HG03354 (cell line): Measurements from ENCODE around the gene CRYBG2.
"Not testable (repeated sequence)": the region's sequence is repeated elsewhere in the genome, so short reads cannot be mapped to it uniquely, and the experiment has no call there.

Experiments
- ATAC-seq: cut with Tn5 transposase; IDR thresholded peaks from one replicate; pipeline ENCODE4 v1.9.1; 2021; ENCODE audit warnings: mild to moderate bottlenecking; ENCODE audit not compliant: unreplicated experiment, poor library complexity, severe bottlenecking

Gene CRYBG2, protein sequence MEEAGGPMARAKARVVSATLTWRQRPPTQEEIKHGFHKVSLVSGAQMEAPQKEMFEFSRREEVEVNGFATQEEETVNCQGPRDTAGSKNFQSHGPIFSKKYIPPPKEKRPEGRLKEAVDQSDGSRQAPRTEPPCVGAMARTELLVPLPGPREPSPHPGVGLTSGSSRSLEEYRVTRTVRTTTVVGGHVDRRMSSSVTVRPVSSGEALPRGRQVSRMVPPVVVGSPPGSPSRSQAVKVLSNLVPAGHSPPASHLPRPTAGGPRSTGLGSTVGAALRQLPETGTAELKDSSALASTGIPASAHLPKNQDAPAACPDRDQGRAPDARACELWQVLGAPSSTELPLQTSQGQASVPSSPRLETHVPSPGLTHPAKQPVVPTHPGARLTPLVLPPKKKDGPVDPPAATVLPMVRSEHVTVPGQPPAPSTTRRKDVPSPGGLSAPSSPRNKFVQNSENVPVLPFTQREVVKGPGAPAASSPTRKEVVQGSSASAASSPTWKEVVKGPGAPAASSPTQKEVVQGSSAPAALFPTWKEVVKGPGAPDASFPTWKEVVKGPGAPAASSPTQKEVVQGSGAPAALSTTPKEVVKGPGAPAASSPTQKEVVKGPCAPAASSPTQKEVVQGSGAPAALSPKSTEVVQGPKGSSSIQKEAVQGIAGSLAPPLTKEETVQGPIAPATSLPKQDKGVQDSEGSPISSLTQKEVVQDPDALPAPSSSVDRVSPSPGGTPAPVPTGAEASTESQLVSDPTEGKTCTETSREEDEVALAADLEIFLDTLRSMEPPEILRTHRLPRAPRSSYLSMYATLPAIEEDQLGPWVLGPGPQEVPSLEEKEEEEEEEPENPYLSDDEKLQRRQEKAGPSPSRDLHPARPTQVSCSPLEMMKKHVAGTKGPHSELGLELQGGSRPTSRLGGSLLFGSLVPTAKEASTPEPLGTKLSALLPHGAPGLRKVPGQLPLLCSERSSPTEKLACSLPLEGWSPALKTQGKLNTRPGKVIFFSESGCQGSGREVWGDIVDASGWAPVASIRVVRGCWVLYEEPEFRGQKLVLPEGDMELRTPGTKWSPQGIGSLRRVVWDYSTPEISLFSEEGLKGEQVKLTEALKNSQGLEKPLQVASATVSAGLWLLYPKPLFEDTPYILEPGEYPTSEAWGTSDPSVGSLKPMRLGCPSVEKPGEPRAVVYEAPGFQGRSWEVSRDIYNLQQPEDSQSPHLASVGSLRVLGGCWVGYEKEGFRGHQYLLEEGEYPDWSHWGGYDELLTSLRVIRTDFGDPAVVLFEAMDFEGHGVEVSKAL (N-terminal part only)

DNA sequence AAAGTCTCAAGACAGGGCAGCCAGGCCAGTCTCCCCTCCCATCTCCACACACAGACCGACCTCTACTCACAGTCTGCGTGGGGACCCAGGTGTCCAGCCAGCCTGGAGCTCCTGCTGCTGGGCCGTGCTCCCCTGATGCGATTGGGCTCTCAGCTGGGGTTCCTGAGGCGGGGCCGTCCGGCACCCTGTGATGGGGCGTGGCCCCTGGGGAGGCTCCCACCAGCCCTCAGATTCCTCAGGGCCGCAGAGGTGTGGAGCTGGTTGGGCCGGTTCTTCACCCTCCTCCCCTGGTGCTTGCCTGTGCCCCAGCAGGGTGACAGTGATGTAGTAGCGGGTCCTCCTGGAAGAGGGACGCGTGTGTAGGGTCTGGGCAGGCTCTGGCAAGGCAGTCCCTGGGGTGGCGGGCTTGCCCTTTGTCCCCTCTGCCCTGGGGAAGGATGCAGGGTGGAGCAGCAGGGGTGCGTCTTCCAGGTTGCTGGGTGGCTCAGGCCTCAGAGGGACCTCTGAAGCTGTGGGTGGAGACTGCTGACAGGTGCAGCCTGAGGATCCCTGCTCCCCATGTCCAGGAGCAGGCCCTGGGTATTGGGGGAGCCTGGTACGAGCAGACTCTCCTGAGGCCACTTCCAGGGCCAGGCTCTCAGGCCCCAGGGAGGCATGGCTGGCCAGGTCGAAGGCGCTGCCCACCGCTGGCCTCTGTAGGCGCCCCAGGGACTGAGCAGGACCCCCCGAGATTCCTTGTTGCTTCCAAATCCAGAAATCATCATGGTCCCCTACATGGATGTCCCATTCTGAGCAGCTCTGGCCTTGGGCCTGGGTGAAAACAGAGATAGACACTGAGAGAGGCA is at the start of gene CRYBG2:
Gene CRYBG2 (minus strand): TSS at position 155 of the 845 bp plus-strand sequence. CDS start 7,473 bp downstream, outside the sequence.
- no peak for ATAC-seq

DNA sequence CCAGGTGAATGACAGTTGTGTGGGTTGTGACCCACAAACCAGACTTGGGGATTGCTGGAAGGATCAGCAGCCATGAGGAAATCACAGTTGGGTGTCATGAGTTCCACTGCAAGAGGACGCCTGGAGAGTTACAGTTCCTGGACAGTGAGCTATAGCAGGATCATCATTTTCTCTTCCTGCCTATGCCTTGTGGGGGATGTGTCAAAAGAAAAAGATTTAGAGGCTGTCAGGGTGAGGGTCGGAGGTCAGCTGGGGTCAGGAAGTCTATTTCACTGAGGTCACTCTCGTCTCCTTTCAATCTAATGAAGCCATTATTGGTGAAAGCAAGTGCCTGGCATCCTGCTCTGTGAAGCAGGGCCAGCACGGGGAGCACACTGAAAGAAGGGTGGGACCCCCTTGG is 49.7 kb upstream of the CRYBG2 start:
- ATAC-seq, result no peak

DNA sequence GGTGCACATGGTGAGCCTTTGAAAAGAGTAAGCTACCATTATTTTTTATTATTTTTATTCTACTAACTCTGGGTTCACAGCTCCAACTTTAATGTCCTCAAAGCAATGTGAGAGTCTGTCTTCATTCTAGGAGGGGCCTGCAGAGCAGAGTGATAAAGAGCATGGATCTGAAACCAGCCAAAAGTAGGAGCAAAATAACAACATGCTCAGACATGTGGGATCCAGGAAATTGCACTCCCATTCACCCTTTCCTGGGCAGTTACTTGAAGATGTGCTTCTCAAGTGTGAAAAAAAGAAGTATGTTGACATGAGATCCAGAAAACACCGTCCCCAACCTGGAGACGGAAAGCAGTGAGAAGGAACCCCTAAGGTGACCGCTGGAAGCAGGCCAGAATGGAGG is 48.0 kb upstream of the CRYBG2 start:
- no peak for ATAC-seq

DNA sequence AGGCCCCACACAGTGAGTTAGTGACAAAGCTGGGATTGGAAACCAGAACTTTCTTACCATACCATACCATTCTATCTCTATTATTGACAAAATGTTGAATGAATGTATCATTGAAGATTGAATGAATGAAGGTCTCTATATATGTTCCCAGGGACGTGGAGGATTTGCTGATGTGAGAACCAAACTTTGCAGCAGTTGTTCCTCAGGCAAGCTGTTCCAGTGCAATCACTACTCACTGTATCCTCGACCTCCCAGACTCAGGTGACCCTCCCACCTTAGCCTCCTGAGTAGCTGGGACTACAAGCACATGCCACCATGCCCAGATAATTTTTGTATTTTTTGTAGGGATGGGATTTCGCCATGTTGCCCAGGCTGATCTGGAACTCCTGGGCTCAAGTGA is 45.1 kb upstream of the CRYBG2 start:
- ATAC-seq, result no peak

DNA sequence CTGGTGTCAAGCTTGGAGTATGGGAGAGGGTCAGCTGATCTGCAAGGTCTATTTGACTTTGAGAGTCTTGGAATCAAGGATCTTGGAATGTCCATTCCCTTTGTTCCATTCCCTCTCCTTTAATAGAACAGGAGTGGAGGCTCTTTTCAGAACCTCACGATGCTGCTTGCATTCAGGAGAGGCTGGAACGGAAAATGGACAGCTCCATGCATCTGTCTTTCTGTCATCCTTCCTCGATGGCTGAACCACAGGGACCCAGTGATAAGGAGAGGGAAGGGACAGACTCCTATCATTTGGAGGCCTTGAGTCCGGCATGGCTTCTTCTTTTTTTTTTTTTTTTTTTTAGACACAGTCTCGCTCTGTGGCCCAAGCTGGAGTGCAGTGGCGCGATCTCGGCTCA is 41.8 kb upstream of the CRYBG2 start:
- no peak for ATAC-seq

DNA sequence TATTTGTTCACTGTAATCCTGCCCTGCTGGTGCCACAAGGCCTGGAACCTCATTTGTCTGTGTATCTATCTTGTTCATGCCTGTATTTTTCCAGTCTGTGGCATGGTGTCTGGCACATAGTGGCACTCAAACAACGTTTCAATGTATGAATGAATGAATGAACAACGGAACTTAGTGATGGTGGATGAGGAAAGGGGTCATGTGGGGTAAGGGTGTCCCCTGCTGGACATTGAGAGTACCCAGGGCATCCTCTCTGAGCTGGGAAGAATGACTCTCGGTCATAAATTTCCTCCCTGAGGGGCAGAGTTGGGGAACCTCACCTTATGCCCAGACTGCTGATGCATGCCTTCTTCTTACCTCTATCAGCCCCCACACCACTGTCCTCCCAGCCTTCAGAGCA is 37.5 kb upstream of the CRYBG2 start:
- ATAC-seq, result no peak

DNA sequence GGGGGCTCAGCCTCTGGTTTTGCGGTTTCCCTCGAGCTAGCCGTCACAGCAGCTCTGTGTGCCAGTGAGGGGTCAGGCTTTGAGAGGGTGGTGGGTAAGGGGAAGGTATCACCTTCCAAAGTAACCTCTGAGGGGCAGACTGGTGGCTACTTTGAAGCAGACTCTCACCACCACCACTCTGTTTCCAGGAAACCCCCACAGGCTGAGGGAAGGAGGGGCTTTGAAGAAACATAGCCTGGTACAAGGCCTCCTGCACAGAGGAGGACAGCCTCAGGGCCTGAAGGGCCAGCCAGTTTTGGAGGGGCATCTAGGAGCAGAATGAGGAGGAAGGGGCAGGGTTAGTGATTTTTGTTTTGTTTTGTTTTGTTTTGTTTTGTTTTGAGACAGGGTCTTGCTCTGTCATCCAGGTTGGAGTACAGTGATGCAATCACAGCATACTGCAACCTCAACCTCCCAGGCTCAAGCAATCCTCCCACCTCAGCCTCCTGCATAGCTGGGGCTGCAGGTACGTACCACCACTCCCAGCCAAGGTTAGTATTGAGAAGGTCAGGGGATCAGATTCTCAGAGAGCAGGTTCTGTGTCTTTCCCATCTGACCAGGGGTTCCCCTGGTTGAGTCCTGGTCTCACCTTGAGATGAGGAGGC is 35.8 kb upstream of the CRYBG2 start:
- ATAC-seq, result no peak

DNA sequence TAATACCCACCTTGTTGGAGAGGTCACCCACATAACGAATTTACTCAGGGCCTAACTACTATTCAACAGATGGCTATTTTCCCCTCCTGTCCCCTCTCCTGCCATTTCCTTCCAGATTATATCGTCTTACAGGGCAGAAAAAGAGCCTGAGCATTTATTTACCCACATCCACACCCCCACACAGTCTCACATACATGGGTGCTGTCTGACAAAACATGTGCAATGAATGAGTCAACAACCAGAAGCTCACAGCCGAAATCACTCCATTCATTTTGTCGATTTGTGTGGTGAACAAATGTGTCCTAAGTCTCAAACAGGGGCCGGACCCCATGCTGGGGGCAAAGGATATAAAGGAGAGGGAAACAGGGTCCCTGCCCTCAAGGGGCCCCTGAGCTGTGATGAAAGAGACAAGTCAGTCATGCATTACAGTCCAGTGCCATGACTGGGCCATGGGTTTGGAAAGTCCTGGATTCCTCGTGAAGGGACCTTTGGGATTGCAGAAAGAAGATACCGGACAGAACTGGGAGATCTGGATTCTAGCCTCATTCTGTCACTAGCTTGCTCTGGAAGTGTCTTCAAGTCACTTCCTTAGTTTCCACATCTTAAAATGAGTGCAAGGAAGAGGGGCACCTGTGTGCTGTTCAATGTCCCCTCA is 35.0 kb upstream of the CRYBG2 start:
- ATAC-seq, result no peak

DNA sequence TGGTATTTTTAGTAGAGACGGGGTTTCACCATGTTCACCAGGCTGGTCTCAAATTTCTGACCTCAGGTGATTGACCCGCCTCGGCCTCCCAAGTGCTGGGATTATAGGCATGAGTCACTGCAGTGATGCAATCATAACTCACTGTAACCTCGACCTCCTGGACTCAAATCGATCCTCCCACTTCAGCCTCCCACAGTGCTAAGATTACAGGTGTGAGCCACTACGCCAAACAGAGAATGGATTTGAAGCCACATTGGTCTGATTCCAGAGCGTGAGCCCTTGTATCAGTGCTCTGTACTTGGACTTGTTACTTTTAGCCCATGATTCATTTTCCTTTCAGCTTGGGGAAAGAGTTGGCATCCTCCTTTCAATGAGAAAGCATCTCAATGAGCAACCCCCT is 33.5 kb upstream of the CRYBG2 start:
- ATAC-seq, result no peak

DNA sequence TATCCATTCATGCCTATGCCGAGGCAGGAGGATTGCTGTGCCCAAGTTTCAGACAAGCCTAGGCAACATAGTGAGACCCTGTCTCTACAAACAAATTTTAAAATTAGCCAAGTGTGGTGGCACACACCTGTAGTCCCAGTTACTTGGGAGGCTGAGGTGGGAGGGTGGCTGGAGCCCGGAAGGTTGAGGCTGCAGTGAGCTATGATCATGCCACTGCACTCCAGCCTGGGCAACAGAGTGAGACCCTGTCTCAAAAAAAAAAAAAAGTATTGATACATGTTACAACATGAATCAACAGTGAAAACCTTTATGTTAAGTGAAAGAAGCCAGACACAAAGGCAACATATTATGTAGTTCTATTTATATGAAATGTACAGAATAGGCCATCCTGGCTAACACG is 31.1 kb upstream of the CRYBG2 start:
- not testable (repeated sequence) for ATAC-seq

DNA sequence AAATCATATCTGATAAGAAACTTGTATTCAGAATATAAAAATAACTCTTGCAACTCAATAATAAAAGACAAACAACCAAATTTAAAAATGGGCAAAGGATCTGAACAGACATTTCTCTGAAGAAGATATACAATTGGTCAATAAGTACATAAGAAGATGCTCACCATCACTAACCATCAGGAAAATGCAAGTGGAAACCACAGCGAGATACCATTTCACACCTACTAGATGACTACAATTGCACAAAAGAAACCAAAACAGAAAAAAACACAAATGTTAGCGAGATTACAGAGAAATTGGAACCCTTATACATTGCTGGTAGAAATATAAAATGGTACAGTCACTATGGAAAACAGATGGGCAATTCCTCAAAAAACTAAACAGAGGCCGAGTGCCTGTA is 30.1 kb upstream of the CRYBG2 start:
- ATAC-seq, result no peak

DNA sequence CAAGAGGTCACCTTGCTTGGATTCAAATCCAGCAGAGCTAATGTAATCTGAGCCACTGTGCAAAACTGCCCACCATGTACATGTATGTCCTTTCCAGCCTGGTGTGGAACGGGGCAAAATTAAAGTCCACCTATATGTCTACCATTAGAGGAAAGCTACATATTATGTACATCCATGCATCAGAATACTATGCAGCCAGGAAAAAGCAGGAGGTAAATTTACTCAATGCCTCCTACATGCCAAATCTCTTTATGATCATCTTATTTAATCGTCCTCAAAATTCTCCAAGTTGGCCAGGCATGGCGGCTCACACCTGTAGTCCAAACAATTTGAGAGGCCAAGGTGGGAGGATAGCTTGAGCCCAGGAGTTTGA is 24.9 kb upstream of the CRYBG2 start:
- ATAC-seq, result no peak

DNA sequence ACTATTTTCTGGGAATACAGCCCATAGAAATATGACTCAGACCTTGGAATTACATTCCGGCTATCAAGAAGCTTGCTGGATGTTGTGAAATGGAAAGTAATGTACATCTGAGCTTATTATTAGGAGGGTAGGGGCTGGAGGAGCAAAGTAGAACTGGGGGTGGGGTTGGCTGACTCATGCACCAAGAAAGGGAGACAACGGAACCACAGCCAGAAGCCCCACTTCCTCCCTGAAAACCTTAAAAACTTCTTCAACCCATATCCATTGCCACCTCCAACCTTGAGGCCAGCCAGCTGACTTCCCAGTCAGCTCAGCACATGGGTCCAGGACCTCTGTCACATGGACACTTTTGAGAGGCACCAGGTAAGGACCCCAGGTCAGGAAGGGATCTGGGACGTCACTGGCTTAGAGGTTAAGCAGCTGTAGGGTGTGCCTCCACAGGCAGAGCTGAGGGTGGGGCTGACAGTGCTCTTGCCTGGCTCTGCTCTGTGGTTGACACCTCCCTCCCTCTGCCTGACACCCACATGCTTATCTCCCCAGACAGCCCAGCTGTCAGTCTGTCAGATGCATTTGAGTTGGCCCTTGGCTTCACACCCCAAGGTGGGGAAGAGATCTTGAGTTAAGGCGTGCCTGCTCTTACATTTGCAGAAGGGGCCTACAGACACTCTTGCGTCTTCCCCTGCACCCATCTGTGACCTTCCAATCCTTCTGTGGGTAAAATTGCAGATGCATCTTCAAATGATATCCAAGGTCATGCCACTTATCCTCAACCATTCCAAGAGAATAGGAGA is 24.4 kb upstream of the CRYBG2 start:
- no peak for ATAC-seq

DNA sequence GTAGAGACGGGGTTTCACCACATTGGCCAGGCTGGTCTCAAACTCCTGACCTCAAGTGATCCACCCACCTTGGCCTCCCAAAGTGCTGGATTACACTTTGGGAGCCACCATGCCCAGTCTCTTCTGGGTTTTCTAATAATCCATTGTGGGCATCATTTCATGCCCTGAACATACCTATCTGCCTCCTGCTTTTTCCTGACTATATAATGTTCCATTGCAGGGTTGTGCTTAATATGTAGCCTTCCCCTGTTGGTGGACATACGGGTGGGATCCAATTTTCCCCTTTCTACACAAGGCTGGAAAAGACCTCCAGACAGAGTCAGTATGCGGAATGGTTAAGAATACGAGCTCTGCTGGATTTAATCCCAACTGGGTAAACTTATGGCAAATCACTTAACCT is 22.1 kb upstream of the CRYBG2 start:
- no peak for ATAC-seq

DNA sequence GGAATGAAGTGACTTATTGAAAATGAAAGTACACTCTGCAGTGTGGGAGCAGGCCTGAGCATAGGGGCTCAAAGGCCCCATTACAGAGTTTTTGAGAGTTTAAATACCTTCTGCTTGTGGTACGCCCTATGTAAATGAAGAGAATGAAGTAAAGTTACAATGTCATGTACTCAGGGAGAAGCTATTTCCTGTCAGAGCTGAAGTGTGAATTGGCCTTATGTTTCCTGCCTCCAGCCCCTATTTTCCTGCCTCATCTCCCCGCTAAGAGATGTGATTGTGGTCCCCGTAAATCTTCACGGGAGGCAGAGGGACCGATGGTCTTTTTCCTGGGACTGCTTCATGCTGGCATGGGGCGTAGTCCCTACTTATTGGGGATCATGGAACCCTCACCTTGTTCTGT is 21.2 kb upstream of the CRYBG2 start:
- no peak for ATAC-seq

DNA sequence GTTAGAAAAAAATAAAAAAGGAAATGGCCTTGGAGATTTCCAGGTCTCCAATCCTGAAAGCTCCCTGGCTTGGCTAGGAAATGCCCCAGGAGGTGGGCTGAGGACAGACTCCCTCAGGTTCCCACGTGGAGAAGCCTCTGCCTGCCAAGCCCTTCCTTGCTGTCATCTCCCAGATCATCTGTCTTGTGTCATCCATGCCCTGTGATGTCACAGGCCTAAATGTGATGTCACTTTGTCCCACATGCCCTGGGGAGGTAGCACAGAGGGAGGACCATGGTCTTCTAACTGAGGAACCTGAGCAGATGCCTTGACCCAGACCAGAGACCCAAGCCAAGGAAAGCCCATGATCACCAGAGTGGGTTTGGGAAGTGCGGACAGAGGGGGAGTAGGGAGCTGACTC is 20.4 kb upstream of the CRYBG2 start:
- not testable (repeated sequence) for ATAC-seq

DNA sequence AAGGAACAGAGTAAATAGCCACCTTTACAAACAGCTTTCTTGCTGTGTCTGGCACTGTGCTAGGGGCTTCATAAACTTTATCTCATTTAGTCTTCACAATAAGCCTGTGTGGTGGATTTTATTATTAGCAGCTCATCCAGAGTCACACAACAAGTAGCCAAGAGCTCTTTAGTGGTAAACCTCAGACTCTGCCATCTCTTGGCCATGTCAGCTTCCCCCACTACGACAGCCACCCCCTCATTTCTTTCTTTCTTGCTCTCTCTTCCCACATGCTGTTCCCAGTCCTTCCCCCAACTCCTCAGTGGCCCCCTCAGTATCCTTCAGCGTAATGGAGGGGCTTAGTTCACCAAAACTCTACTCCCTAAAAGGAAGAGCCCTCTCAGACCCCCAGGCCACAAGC is 19.9 kb upstream of the CRYBG2 start:
- ATAC-seq, result no peak

DNA sequence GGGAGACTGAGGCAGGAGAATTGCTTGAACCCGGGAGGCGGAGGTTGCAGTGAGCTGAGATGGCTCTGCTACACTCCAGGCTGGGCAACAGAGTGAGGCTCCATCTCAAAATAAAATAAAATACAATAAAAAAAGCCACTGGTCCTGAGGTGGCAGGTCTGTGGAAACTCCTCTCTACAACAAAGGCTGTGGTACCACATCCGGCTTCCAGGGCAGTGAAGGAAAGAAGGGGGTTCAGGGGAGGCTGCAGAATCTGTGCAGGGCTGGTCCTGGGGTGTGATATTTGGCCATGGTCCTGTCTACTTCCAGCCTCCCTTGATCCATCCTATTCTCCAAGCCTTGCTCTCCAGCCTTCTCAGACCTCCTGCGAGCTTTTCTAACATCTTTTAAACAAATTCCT is 19.4 kb upstream of the CRYBG2 start:
- no peak for ATAC-seq
